ENCODE data around the gene SDK1. TPM values are rescaled to one million over a fixed set of nuclear protein-coding genes. Genes with fewer than 3 reads are reported as not detected.
A peak's percentile ranks its signal among the peaks of the same experiment; 100 is the strongest.

Gene SDK1
- total RNA-seq, 1 donor from 2014 or later, result 225 TPM

DNA sequence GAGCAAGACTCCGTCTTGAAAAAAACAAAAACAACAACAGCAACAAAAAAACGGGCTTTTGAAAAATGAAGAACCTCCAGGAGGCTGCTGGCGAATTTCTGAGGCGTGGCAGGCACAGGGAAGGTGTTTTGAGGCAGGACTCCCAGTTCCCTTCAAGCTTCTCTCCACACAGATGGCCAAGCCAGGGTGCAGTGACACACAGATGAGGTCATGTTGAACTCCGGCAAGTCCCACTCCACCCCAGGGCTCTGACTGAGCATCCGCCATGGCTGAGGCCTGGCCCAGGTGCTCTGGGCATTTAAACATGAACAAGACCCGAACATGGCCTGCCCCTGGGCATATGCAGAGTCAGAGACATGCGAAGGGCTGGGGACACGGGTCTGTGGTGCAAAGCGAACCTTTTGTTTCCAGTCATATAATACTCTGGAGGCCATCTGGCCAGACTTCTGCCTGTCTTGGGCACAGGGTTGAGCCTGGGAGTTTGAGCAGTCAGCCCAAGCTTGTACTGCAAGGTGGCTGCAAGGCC, 866.4 kb downstream of the SDK1 start:
- no peak for DNase-seq
- TF ChIP-seq, protein P1, sequence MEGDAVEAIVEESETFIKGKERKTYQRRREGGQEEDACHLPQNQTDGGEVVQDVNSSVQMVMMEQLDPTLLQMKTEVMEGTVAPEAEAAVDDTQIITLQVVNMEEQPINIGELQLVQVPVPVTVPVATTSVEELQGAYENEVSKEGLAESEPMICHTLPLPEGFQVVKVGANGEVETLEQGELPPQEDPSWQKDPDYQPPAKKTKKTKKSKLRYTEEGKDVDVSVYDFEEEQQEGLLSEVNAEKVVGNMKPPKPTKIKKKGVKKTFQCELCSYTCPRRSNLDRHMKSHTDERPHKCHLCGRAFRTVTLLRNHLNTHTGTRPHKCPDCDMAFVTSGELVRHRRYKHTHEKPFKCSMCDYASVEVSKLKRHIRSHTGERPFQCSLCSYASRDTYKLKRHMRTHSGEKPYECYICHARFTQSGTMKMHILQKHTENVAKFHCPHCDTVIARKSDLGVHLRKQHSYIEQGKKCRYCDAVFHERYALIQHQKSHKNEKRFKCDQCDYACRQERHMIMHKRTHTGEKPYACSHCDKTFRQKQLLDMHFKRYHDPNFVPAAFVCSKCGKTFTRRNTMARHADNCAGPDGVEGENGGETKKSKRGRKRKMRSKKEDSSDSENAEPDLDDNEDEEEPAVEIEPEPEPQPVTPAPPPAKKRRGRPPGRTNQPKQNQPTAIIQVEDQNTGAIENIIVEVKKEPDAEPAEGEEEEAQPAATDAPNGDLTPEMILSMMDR (IDR thresholded peaks at IDR 0.05; ENCODE audit: partially characterized antibody, unreplicated experiment), result no peak
- Mint-ChIP-seq H3K4me3 (ENCODE audit: unreplicated experiment) (no peak overlapping the region), H3K27ac (ENCODE audit: unreplicated experiment) (no peak overlapping the region), H3K36me3 (ENCODE audit: unreplicated experiment) (peaks cover 9% of the 10 kb centered on the region), H3K27me3 (ENCODE audit: unreplicated experiment) (peaks cover 24% of the 10 kb centered on the region), H3K4me1 (ENCODE audit: low read depth, unreplicated experiment) (peaks cover 28% of the 10 kb centered on the region), H3K9me3 (ENCODE audit: unreplicated experiment) (peaks cover 12% of the 10 kb centered on the region)

DNA sequence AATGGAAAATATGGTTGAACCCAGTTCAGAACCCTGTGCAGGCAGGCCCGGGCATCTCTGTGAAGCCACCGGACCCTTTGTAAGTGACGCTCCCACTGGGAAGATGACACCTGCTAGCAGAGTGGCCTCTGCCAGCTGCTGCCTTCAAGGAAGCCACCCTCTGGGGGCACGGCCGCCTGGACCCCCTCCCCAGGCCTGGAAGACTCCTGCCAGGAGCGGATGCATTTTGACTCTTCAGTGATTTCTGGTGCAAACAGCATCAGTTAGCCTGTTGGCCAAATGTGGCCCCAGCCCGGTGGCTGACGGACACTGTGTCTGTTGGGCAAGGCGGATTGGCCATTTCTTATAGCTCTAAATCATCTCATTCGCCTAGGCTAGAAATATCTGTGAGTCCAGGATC, 867.0 kb downstream of the SDK1 start:
- Mint-ChIP-seq H3K27ac (ENCODE audit: unreplicated experiment) (peak overlapping the region; percentile 48), H3K27me3 (ENCODE audit: unreplicated experiment) (peaks cover 18% of the 10 kb centered on the region), H3K36me3 (ENCODE audit: unreplicated experiment) (peaks cover 13% of the 10 kb centered on the region), H3K4me3 (ENCODE audit: unreplicated experiment) (no peak overlapping the region), H3K9me3 (ENCODE audit: unreplicated experiment) (peaks cover 13% of the 10 kb centered on the region), H3K4me1 (ENCODE audit: low read depth, unreplicated experiment) (peaks cover 25% of the 10 kb centered on the region)
- TF ChIP-seq, protein P1 (IDR thresholded peaks at IDR 0.05; ENCODE audit: partially characterized antibody, unreplicated experiment), result no peak
- no peak for DNase-seq

DNA sequence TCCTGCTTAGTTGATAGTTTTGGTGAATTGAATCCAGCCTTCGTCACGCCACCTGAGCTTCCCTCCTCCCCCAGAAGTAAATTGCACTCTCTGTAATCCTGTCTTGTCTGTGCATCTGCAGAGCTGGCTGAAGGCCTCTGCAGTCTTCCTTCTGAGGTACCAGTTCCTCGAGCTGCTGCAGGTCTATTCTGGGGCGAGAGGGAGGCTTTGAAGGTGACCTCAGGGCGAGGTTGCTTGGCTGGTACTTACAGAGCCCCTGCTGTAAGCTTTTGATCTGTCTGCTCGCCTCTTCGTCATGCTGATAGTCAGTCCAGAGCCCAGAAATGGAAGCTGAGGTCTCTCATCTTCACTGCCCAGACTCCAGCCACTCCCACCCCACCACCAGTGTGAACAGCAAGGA, 867.5 kb downstream of the SDK1 start:
- H3K9me3 Mint-ChIP-seq (ENCODE audit: unreplicated experiment), result peaks cover 12% of the 10 kb centered on the region
- peaks cover 9% of the 10 kb centered on the region for H3K36me3 Mint-ChIP-seq (ENCODE audit: unreplicated experiment)
- H3K27ac Mint-ChIP-seq (ENCODE audit: unreplicated experiment), result no peak overlapping the region
- H3K4me3 Mint-ChIP-seq (ENCODE audit: unreplicated experiment), result no peak overlapping the region
- TF ChIP-seq, protein P1 (IDR thresholded peaks at IDR 0.05; ENCODE audit: partially characterized antibody, unreplicated experiment), result no peak
- H3K27me3 Mint-ChIP-seq (ENCODE audit: unreplicated experiment), result peaks cover 19% of the 10 kb centered on the region
- DNase-seq, result no peak
- peaks cover 25% of the 10 kb centered on the region for H3K4me1 Mint-ChIP-seq (ENCODE audit: low read depth, unreplicated experiment)

DNA sequence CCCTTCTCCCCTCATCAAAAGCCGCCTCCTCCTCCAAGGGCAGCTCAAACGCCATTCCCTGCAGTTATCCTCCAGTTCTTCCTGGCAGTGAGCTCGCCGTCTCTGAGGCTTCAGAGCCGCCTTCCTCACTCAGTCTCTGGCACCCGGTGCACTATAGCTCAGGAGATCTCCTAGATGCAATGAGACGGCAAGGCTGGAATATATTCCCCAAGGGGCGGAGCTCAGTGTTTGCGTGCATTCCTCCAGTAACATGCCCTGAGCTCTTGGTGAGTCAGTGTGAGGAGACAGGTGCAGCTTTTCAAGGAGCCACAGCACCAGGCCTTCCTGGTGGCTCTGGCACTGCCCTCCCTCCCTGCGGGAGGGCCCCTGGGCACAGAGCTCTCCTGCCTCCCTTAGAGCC, 868.4 kb downstream of the SDK1 start:
- TF ChIP-seq, protein P1 (IDR thresholded peaks at IDR 0.05; ENCODE audit: partially characterized antibody, unreplicated experiment), result no peak
- peaks cover 17% of the 10 kb centered on the region for H3K9me3 Mint-ChIP-seq (ENCODE audit: unreplicated experiment)
- H3K36me3 Mint-ChIP-seq (ENCODE audit: unreplicated experiment), result peaks cover 9% of the 10 kb centered on the region
- peaks cover 20% of the 10 kb centered on the region for H3K27me3 Mint-ChIP-seq (ENCODE audit: unreplicated experiment)
- no peak overlapping the region for H3K27ac Mint-ChIP-seq (ENCODE audit: unreplicated experiment)
- no peak for DNase-seq
- H3K4me1 Mint-ChIP-seq (ENCODE audit: low read depth, unreplicated experiment), result peaks cover 29% of the 10 kb centered on the region
- H3K4me3 Mint-ChIP-seq (ENCODE audit: unreplicated experiment), result no peak overlapping the region

DNA sequence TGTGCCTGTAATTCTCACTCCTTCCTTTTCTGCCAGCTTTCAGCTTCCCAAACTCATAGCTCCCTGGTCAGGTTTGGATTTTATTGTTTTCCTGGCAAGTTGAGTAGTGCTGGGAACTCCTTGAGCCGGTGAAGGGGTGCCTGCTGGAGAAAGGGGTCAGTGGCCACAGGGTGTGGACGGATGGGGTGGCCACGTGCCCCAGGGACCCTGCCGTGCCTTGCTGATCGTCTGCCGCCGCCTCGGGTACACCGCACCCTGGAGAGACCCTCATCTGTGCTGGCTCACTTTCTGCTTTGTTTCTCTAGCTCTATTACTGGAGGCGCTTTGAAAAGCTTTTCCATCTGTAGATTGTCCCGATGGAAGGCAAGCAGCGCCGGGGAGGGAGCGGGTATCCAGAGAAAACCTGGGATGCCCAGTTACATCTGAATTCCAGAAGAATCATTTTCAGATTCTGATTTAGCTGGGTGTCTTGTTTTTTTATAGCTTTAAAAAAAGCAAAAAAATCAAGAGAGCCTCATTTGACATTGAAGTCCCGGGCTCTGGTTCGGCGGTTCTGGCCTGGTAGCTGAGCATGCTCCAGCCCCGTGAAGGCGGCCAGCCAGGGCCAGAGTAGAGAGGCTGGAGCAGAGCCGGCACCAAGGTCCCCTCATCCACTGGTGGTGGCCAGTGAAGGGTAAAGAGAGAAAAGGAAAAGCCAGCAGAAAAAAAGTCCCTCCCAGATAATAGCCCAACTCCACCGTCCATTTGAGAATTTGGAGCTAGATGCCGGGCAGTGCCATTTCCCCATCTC, 870.1 kb downstream of the SDK1 start:
- H3K27me3 Mint-ChIP-seq (ENCODE audit: unreplicated experiment), result peaks cover 25% of the 10 kb centered on the region
- no peak overlapping the region for H3K27ac Mint-ChIP-seq (ENCODE audit: unreplicated experiment)

More for the DNA sequence above, 870.1 kb downstream of the SDK1 start:
- Mint-ChIP-seq H3K4me1 (ENCODE audit: low read depth, unreplicated experiment) (peaks cover 27% of the 10 kb centered on the region), H3K4me3 (ENCODE audit: unreplicated experiment) (no peak overlapping the region), H3K9me3 (ENCODE audit: unreplicated experiment) (peaks cover 24% of the 10 kb centered on the region), H3K36me3 (ENCODE audit: unreplicated experiment) (peaks cover 9% of the 10 kb centered on the region)
- TF ChIP-seq, protein P1 (IDR thresholded peaks at IDR 0.05; ENCODE audit: partially characterized antibody, unreplicated experiment), result no peak
- no peak for DNase-seq
